ENCODE results near the gene ONECUT2. TPM values are rescaled to one million over a fixed set of nuclear protein-coding genes. Genes with fewer than 3 reads are reported as not detected.

The ONECUT2 gene
- total RNA-seq, 1 donor from 2014 or later, result 2.6 TPM

DNA sequence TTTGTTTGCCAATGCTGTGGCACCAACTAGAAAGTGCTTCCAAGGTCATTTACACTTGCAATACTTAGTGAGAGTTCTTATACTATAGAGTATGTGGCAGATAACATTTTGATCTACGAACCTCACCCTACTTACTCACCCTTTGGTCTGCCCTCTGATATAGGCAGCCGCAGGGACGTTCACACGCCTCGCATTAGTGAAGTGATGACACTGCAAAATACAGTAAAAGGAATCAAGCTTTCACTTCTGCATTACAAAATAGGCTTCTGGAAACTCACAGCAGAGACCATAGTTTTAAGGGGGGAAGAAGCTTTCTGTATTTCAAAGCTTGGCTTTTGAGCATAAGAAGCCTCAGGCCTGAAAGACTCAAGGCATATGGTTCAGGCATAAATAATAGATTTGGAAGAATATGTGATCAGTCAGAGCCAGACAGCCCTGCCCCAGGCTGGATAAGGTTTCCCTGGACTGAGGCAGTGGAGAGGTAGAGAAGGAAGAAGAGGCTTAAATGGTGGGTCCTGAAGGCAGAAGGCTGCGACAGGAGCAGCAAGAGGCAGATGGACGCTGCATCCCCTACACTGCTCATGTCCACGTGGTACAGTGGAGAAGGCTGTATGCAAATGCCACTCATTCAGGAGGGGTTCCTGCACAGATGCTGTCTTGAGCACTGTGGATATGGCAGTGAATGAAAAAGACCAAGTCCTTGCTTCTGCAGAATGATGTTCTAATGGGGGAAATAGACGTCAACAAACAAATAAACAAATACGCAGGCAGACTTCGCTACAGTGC lies 88.2 kb downstream of the ONECUT2 start:
- peak; percentile 20 for DNase-seq (ENCODE audit: low spot score)

DNA sequence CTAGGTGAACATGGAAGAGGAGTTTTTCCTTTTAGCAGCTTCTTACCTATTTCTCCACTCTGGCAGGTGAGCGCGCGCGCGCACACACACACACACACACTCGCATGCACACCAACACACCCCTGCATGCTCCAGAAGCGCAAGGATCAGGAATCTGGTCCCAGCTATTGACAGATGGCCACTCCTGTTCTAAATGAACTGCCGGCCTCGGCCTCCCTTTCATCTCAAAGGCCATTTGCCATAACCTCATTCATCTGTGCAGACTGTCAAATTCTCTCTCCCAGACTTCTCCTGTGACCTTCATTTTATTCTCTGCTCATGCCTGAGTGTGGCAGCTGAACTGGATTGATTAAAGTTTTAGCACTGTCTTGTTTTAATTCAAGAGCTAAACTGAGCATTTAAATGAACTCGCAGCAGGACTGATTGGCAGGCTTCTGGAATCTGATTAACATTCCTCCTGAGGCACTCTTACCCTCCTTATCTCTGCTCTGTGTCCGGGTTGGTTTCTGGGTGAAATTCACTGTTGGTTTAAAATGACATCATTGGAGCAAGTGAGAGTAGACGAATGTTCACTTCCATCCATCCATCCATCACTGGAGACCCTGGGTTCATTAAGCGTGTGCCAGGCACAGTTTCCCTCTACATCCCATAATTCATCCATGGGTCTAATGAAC lies 92.5 kb downstream of the ONECUT2 start:
- no peak for DNase-seq (ENCODE audit: low spot score)

DNA sequence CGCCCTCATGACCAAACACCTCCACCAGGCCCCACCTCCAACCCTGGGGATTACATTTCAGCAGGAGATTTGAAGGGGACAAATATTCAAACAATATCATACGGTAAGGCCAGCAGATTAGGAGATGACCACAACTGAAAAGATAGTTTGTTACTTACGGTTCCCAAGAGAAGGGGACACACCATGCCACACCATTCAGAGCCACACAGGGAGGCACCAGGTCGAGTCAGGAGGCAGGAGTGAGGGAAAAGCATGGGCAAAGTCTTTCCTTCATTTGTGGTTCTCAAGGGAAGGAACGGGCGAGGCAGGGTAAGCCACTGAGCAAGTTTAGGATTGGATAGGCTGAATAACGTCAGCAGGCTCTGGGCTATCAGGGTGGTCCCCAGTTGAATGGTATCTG lies 94.0 kb downstream of the ONECUT2 start:
- DNase-seq (ENCODE audit: low spot score), result no peak

DNA sequence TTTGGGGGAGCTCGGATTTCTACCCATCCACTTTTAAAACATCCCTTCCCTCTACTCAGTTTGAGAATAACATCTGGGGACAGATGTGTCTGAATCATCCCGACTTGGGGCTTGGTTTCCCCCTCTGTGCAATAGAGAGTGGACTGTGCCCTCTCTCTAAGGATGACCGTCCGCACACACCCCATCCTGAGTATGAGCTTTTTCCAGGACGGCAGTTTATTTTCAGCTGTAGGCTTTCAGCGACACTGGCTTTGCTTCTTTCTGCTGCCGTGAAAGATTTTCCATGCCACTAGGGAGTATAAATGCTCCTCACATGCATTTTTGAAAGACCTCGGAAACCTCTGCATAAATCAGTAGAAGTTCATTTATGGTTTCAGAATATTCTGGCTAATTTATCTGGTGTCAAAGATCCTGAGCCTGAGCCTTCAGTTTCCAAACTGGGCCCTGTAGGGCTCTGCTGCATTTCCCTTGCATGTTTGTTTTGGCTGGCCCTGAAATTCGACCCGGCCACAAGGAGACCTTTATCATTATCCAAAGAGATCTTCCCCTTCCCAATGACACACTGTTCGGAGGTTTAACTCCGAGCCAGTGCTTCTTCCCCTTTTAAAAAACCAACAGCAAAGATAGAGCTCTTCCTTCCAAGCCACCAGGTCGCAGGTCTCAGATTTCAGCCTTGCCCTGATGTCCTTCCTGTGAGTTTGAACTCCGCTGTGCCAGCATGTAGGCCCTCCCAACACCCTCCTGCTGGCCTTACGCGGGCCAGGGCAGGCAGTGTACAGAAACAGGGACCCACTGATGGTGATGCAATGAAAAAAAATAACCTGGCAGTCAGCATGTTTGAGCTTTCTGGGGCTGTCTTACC lies 98.1 kb downstream of the ONECUT2 start:
- peak; percentile 25 for DNase-seq (ENCODE audit: low spot score)

DNA sequence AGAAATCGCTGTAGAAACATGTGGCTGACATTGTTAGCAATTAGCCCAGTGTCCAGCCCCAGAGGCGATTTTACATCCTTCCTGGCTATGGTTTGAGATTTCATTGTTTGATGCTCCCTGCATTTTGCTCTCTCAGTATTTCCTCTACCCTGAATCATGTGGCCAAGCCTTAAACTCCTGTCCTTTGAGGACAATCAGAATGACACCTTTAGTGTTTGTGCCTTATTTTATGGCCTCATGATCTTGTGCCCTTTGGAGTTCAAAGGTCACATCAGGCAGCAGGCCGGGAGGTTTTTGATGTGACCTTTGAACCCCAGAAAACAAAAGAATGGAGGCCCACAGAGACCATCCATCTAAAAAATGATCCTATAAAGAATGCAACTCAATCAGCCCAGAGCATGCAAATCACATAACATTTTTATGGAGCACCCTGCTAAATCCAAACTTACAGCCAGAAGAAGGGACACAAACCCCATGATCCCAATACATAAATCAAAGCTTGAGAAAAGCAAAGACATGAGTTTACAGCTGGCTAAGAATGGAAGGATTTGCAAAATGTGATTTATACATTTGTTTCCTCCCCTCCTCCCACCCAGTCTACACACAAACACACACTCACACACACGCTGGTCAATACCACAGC lies 98.8 kb downstream of the ONECUT2 start:
- DNase-seq (ENCODE audit: low spot score), result no peak

DNA sequence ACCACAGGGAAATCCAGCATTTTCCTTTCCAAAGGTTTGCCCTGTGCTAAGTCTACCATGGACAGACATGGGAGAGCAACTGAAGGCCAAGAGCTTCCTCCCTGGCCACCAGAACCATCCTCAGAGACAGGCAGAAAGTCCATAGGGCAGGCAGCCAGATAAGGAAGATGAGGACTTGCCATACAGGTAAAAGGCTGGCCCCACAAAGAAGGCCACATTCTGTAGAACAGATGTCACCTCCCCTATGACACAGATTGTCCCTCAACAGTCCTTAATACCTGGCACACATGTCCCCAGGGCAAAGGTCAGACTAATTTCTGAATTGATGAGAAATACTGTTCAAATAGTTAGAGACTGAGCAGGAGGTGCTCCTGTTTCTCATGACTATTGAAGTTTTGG lies 99.3 kb downstream of the ONECUT2 start:
- no peak for DNase-seq (ENCODE audit: low spot score)

DNA sequence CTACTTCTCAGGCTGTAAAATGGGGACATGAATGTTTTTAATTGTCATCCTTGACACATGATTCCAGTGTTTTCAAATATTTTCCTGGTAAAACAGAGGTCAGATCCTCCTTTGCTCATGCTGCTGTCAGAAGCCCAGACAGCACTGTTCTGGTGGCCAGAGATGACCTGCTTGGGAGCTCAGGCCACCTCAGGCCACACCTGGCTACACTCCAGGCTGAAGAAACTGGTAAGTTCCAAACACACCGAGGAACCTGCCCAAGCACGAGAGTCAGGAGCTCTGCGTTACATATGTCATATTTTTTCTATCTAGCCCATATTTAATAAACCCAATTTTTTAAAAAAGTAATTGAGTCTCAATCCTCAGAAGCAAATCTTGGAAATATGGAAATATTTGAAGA lies 103.4 kb downstream of the ONECUT2 start:
- no peak for DNase-seq (ENCODE audit: low spot score)

DNA sequence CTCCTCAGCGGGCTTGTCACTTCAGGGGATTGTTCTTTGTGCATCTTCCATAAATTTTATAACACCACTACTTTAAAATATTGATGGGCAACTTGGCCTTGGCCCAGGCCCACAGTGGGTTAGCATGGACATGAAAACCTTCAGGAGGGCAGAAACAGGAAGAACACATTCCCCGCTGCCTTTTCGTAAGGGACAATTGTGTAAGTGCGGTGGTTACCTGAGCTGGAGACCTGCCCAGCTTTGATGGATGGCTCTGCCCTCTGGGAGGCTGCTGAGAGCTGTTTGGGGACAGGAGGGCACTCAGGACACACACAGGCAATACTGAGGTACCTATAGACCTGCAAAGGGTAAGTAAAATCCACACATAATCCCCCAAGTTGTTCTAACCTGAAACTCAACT lies 104.5 kb downstream of the ONECUT2 start:
- DNase-seq (ENCODE audit: low spot score), result no peak

Other genes with a start within 250 kb of the ONECUT2 start
- 1.2 TPM for gene ST8SIA3, start 82.8 kb upstream of the ONECUT2 start, total RNA-seq (ENCODE audit: insufficient read depth, low replicate concordance)
- gene FECH, start 151.3 kb downstream of the ONECUT2 start, total RNA-seq (ENCODE audit: insufficient read depth, low replicate concordance), result 37.3 TPM
- 89.3 TPM for gene NARS1, start 186.5 kb downstream of the ONECUT2 start, total RNA-seq (ENCODE audit: insufficient read depth, low replicate concordance)